GM19035 (cell line): Measurements from ENCODE around the gene CHTF18.

ENCODE experiments used
- ATAC-seq: cut with Tn5 transposase; IDR thresholded peaks from one replicate; pipeline ENCODE4 v1.9.1; 2021; ENCODE audit not compliant: unreplicated experiment

The CHTF18 gene

GRCh38 chr16:843771-844170 lies 55.4 kb downstream of the CHTF18 start:
- no peak for ATAC-seq

- ATAC-seq = no peak
These were observed 56.4 kb downstream of the CHTF18 start for GRCh38 chr16:844638-845350.

- no peak for ATAC-seq
These were observed 56.9 kb downstream of the CHTF18 start for GRCh38 chr16:845351-845745.

GRCh38 chr16:847151-847550 lies 58.7 kb downstream of the CHTF18 start:
- no peak for ATAC-seq
